Naive thymus-derived CD4-positive, alpha-beta T cell (primary cell): ENCODE data around the gene NHS. TPM values are rescaled to one million over a fixed set of nuclear protein-coding genes. Genes with fewer than 3 reads are reported as not detected.
A peak's percentile ranks its signal among the peaks of the same experiment; 100 is the strongest.

Experiments
- ATAC-seq: fragments of 150-1000 bp; cut with Tn5 transposase; 2 replicates; pipeline ENCODE4 v1.10.0; 2021; ENCODE audit warnings: mild to moderate bottlenecking, moderate library complexity
- CTCF ChIA-PET: fragments of 350-600 bp; sonication (Branson Sonifier 250); formaldehyde crosslinking; loops from one replicate; lab custom pipeline; 2021; ENCODE audit warnings: antibody characterized with exemption; lab: Charles Lee
- POLR2A ChIA-PET: fragments of 350-600 bp; sonication (Branson Sonifier 250); formaldehyde crosslinking; loops from one replicate; lab custom pipeline; 2021; ENCODE audit warnings: antibody characterized with exemption, inconsistent platforms; lab: Charles Lee
- DNase-seq, 9 donors: peaks; one replicate each; pipeline versions ENCODE4 v3.0.0 to v3.0.0-alpha.2; 2020 to 2022; ENCODE audit warnings: mixed read lengths in 1 of 9
- H3K27ac ChIP-seq: one replicate; pipeline ENCODE4 v1.7.0; 2013; ENCODE audit warnings: mild to moderate bottlenecking, low read depth, low read length, moderate library complexity
- H3K27me3 ChIP-seq, 2 donors: one replicate each; pipeline ENCODE4 v1.7.0; 2013; ENCODE audit warnings: low read length in 2 of 2, mild to moderate bottlenecking in 2 of 2, moderate library complexity in 2 of 2; ENCODE audit not compliant: control insufficient read depth in 2 of 2, insufficient read depth in 2 of 2
- H3K36me3 ChIP-seq, 3 experiments: 1 replicate in 2 of 3; 2 replicates in 1 of 3; pipeline ENCODE4 v1.7.0; 2013; ENCODE audit warnings: low read length in 3 of 3, mild to moderate bottlenecking in 3 of 3, moderate library complexity in 1 of 3; ENCODE audit not compliant: insufficient read depth in 3 of 3, control insufficient read depth in 2 of 3
- H3K4me1 ChIP-seq, 2 donors: one replicate each; pipeline ENCODE4 v1.7.0; 2013; ENCODE audit warnings: low read length in 2 of 2, mild to moderate bottlenecking in 2 of 2, moderate library complexity in 1 of 2; ENCODE audit not compliant: control insufficient read depth in 2 of 2, insufficient read depth in 2 of 2
- H3K4me3 ChIP-seq: 2 replicates; pipeline ENCODE4 v1.7.0; 2013; ENCODE audit warnings: mild to moderate bottlenecking, low read length
- H3K9me3 ChIP-seq, 3 experiments: 1 replicate in 2 of 3; 2 replicates in 1 of 3; pipeline ENCODE4 v1.7.0; 2013; ENCODE audit warnings: low read length in 3 of 3; ENCODE audit not compliant: control insufficient read depth in 2 of 3
- H3K27ac Mint-ChIP-seq, 9 donors: one replicate each; pipeline ENCODE4 v1.8.0; 2020 to 2022; ENCODE audit warnings: mixed read lengths in 9 of 9, mild to moderate bottlenecking in 8 of 9, moderate library complexity in 5 of 9, inconsistent platforms in 2 of 9
- H3K27me3 Mint-ChIP-seq, 5 donors: one replicate each; pipeline ENCODE4 v1.8.0; 2021 to 2022; ENCODE audit warnings: mixed read lengths in 5 of 5, mild to moderate bottlenecking in 1 of 5
- H3K36me3 Mint-ChIP-seq, 5 donors: one replicate each; pipeline ENCODE4 v1.8.0; 2020 to 2022; ENCODE audit warnings: mixed read lengths in 5 of 5, mild to moderate bottlenecking in 3 of 5, inconsistent platforms in 1 of 5
- H3K4me1 Mint-ChIP-seq, 7 donors: one replicate each; pipeline ENCODE4 v1.8.0; 2020 to 2022; ENCODE audit warnings: mixed read lengths in 7 of 7, mild to moderate bottlenecking in 3 of 7, inconsistent platforms in 1 of 7
- H3K4me3 Mint-ChIP-seq, 10 donors: one replicate each; pipeline ENCODE4 v1.8.0; 2020 to 2022; ENCODE audit warnings: mild to moderate bottlenecking in 10 of 10, mixed read lengths in 10 of 10, moderate library complexity in 6 of 10, inconsistent platforms in 2 of 10
- H3K9me3 Mint-ChIP-seq, 11 donors: one replicate each; pipeline ENCODE4 v1.8.0; 2020 to 2022; ENCODE audit warnings: mixed read lengths in 11 of 11, mild to moderate bottlenecking in 4 of 11, inconsistent platforms in 1 of 11, moderate library complexity in 1 of 11
- intact Hi-C, 2 donors: fragments of 100-400 bp; cut with micrococcal nuclease; formaldehyde crosslinking; loops; one replicate each; pipeline ENCODE4 v1.15.1; 2023
- polyA plus RNA-seq, 2 donors: library from polyadenylated mRNA; unstranded; fragments of 300-500 nt; fragmentation: Illumina TruSeq; gene quantifications; one replicate each; pipeline ENCODE4 v1.2.3, GENCODE V29; 2021
- total RNA-seq, 6 experiments: library from RNA in 5 of 6; stranded (reverse) in 5 of 6; gene quantifications; 1 replicate in 5 of 6; 2 replicates in 1 of 6; pipeline ENCODE4 v1.2.3 and lab custom pipeline; 2021 to 2026

NHS gene
- total and polyA plus RNA-seq, 7 experiments from 2014 or later, result 0.02 to 2.6 (median 0.32) TPM; not detected in 1

- Histone ChIP-seq H3K9me3 (no peaks in the 10 kb centered on the region), H3K4me1 (no peaks in the 10 kb centered on the region), H3K36me3 (no peaks in the 10 kb centered on the region), H3K4me3 (no peak overlapping the region), H3K27me3 (no peaks in the 10 kb centered on the region), H3K27ac (no peak overlapping the region)
- Mint-ChIP-seq H3K9me3 (no peaks in the 10 kb centered on the region), H3K36me3 (peaks cover 0 to 3% (median 0%) of the 10 kb centered on the region in 5 donors), H3K4me3 (no peak overlapping the region), H3K27me3 (no peaks in the 10 kb centered on the region), H3K4me1 (peaks cover 0 to 1% (median 0%) of the 10 kb centered on the region in 7 donors), H3K27ac (no peak overlapping the region)
- ChIA-PET POLR2A (no interaction called here), CTCF (no interaction called here)
- no peak for DNase-seq
- no peak for ATAC-seq
- intact Hi-C loops, result no loop called here
Measured at GRCh38 chrX:17662391-17662790, 287.4 kb downstream of the NHS start.

GRCh38 chrX:17668929-17669328 lies 293.9 kb downstream of the NHS start:
- no peak for ATAC-seq
- Mint-ChIP-seq H3K36me3 (peaks cover 0 to 7% (median 0%) of the 10 kb centered on the region in 5 donors), H3K9me3 (peaks cover 0 to 6% (median 0%) of the 10 kb centered on the region in 11 donors), H3K27ac (peak overlapping the region in 2 of 9 donors; percentile 51 to 74), H3K4me3 (peak overlapping the region in 1 of 10 donors; percentile 57), H3K4me1 (peaks cover 0 to 14% (median 0%) of the 10 kb centered on the region in 7 donors), H3K27me3 (no peaks in the 10 kb centered on the region)
- intact Hi-C loops, result no loop called here
- no peak for DNase-seq
- ChIA-PET POLR2A (no interaction called here), CTCF (interaction anchor here (0.8 kb wide), 1 partner anchor 861 kb away, joined by 3 read pairs; no protein-coding TSS in a partner anchor)
- Histone ChIP-seq H3K36me3 (no peaks in the 10 kb centered on the region), H3K4me1 (no peaks in the 10 kb centered on the region), H3K27ac (no peak overlapping the region), H3K27me3 (no peaks in the 10 kb centered on the region), H3K4me3 (no peak overlapping the region), H3K9me3 (no peaks in the 10 kb centered on the region)

- Histone ChIP-seq H3K27ac (no peak overlapping the region), H3K4me3 (no peak overlapping the region), H3K27me3 (no peaks in the 10 kb centered on the region), H3K4me1 (no peaks in the 10 kb centered on the region), H3K9me3 (no peaks in the 10 kb centered on the region), H3K36me3 (no peaks in the 10 kb centered on the region)
- intact Hi-C loops, result no loop called here
- H3K36me3 Mint-ChIP-seq, result peaks cover 0 to 7% (median 0%) of the 10 kb centered on the region in 5 donors
- no peaks in the 10 kb centered on the region for H3K27me3 Mint-ChIP-seq
- CTCF ChIA-PET, result interaction anchor here (0.8 kb wide), 1 partner anchor 862 kb away, joined by 3 read pairs; no protein-coding TSS in a partner anchor
- H3K4me1 Mint-ChIP-seq, result peaks cover 0 to 14% (median 0%) of the 10 kb centered on the region in 7 donors
- DNase-seq, result no peak
- H3K27ac Mint-ChIP-seq, result peak overlapping the region in 2 of 9 donors; percentile 1 to 51
- no peak overlapping the region for H3K4me3 Mint-ChIP-seq
- ATAC-seq, result no peak
- peaks cover 0 to 6% (median 0%) of the 10 kb centered on the region in 11 donors for H3K9me3 Mint-ChIP-seq
- POLR2A ChIA-PET, result no interaction called here
Measured at GRCh38 chrX:17669458-17669857, 294.5 kb downstream of the NHS start.

- POLR2A ChIA-PET, result no interaction called here
- Mint-ChIP-seq H3K36me3 (peaks cover 0 to 7% (median 0%) of the 10 kb centered on the region in 5 donors), H3K27me3 (no peaks in the 10 kb centered on the region), H3K4me1 (peaks cover 0 to 14% (median 0%) of the 10 kb centered on the region in 7 donors), H3K27ac (no peak overlapping the region), H3K9me3 (peaks cover 0 to 6% (median 0%) of the 10 kb centered on the region in 11 donors), H3K4me3 (no peak overlapping the region)
- no peaks in the 10 kb centered on the region for H3K36me3 ChIP-seq
- no peaks in the 10 kb centered on the region for H3K4me1 ChIP-seq
- H3K27ac ChIP-seq, result no peak overlapping the region
- H3K27me3 ChIP-seq, result no peaks in the 10 kb centered on the region
- no peak overlapping the region for H3K4me3 ChIP-seq
- no peaks in the 10 kb centered on the region for H3K9me3 ChIP-seq
- intact Hi-C loops, result no loop called here
- no peak for ATAC-seq
- DNase-seq, result no peak
- CTCF ChIA-PET, result no interaction called here
Measured at GRCh38 chrX:17669891-17670290, 294.9 kb downstream of the NHS start.

- DNase-seq (no peak), ATAC-seq (no peak)
- Histone ChIP-seq H3K4me3 (no peak overlapping the region), H3K4me1 (no peaks in the 10 kb centered on the region), H3K36me3 (no peaks in the 10 kb centered on the region), H3K27me3 (no peaks in the 10 kb centered on the region), H3K27ac (no peak overlapping the region), H3K9me3 (no peaks in the 10 kb centered on the region)
- Mint-ChIP-seq H3K36me3 (peaks cover 0 to 7% (median 0%) of the 10 kb centered on the region in 5 donors), H3K9me3 (peaks cover 0 to 6% (median 0%) of the 10 kb centered on the region in 11 donors), H3K4me3 (no peak overlapping the region), H3K27me3 (no peaks in the 10 kb centered on the region), H3K27ac (no peak overlapping the region), H3K4me1 (peaks cover 0 to 14% (median 0%) of the 10 kb centered on the region in 7 donors)
- POLR2A ChIA-PET, result no interaction called here
- CTCF ChIA-PET, result no interaction called here
- intact Hi-C loops, result no loop called here
Measured at GRCh38 chrX:17670874-17671273, 295.9 kb downstream of the NHS start.

GRCh38 chrX:17674601-17675000 lies 299.6 kb downstream of the NHS start:
- Histone ChIP-seq H3K36me3 (no peaks in the 10 kb centered on the region), H3K4me3 (no peak overlapping the region)
- no peak overlapping the region for H3K4me3 Mint-ChIP-seq

GRCh38 chrX:17679261-17679660 lies 304.3 kb downstream of the NHS start:
- no peak overlapping the region for H3K27ac ChIP-seq
- ChIA-PET POLR2A (no interaction called here), CTCF (no interaction called here)
- H3K4me3 ChIP-seq, result no peak overlapping the region
- no peaks in the 10 kb centered on the region for H3K27me3 Mint-ChIP-seq
- no peaks in the 10 kb centered on the region for H3K27me3 ChIP-seq
- H3K36me3 Mint-ChIP-seq, result no peaks in the 10 kb centered on the region
- ATAC-seq (no peak), DNase-seq (no peak)
- H3K4me3 Mint-ChIP-seq, result no peak overlapping the region
- intact Hi-C loops, result no loop called here
- no peak overlapping the region for H3K27ac Mint-ChIP-seq
- peaks cover 0 to 2% (median 0%) of the 10 kb centered on the region in 11 donors for H3K9me3 Mint-ChIP-seq
- H3K9me3 ChIP-seq, result no peaks in the 10 kb centered on the region
- H3K4me1 ChIP-seq, result no peaks in the 10 kb centered on the region
- no peaks in the 10 kb centered on the region for H3K36me3 ChIP-seq
- peaks cover 0 to 22% (median 14%) of the 10 kb centered on the region in 7 donors for H3K4me1 Mint-ChIP-seq

More at GRCh38 chrX:17674601-17675000, 299.6 kb downstream of the NHS start:
- H3K36me3 Mint-ChIP-seq, result peaks cover 0 to 3% (median 0%) of the 10 kb centered on the region in 5 donors
- POLR2A ChIA-PET, result no interaction called here
- intact Hi-C loops, result no loop called here
- H3K27ac ChIP-seq, result no peak overlapping the region
- H3K9me3 ChIP-seq, result no peaks in the 10 kb centered on the region
- H3K4me1 Mint-ChIP-seq, result peaks cover 0 to 2% (median 0%) of the 10 kb centered on the region in 7 donors
- no peak overlapping the region for H3K27ac Mint-ChIP-seq
- H3K27me3 Mint-ChIP-seq, result no peaks in the 10 kb centered on the region
- H3K4me1 ChIP-seq, result no peaks in the 10 kb centered on the region
- ATAC-seq, result no peak
- DNase-seq, result no peak
- no peaks in the 10 kb centered on the region for H3K27me3 ChIP-seq
- CTCF ChIA-PET, result no interaction called here
- H3K9me3 Mint-ChIP-seq, result peaks cover 0 to 6% (median 0%) of the 10 kb centered on the region in 11 donors
